Stimulated activated CD8-positive, alpha-beta memory T cell treated with anti-CD3 and anti-CD28 coated beads, Interleukin-4, amount 100 ng/mL, for 24 hours (primary cell): Measurements from ENCODE around the gene FSHR.

ENCODE experiments used
- DNase-seq: peaks from one replicate; pipeline ENCODE4 v3.0.0-alpha.2; 2020; ENCODE audit warnings: low read depth

Gene FSHR

DNA sequence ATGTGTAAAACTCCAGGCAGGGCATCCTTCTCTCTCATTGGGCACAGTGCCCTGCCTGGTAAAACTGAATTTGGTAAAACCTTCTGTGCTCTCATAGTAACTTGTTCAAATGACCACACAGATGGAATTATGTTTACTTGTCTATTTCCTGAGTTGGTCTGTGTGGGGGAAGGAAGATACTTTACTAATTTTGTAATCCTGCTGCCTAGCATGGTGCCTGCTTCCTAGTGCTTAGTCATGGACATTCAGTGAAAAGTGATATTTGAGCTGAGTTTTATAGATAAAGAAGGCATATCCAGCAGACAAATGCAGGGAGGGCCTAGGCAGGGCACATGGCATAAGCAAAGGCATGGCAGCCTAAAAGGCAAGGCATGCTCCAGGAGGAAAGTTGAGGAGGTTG lies 199.4 kb downstream of the FSHR start:
- DNase-seq: no peak

DNA sequence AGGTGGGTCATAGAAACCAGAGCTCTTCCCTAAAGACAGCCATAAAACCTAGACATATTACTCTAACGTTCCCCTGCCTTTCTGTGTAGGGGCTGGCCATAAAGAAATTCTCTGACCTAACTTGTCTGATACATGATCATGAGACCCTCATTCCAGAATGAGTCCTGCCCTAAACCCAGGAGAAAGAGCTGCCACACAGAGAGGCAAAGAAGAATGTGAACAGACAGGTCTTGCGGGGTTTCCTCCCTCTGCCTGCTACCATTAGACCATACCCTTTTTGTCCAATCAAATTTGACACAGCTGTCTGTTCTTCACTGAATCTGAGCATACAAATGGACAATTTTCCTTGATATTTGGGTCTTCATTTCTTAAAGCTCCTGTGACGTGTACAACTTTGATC lies 200.0 kb downstream of the FSHR start:
- no peak for DNase-seq

DNA sequence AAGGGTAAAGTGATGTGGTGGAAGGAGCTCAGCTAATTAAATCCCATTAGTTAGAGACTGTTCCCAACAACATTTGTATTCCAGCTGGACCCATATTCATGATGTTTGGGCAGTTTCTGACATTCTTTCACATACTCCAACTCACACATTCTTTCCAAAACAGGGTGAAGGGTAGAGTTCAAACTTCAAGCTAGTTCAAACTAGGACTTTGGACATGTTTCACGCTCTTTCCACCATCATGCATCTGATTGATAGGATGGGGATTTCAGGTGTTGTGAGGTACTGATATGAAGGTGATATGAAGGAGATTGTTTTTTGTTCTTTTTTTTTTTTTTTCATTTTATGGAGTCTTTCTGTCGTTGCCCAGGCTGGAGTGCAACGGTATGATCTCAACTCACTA lies 201.7 kb downstream of the FSHR start:
- no peak for DNase-seq

DNA sequence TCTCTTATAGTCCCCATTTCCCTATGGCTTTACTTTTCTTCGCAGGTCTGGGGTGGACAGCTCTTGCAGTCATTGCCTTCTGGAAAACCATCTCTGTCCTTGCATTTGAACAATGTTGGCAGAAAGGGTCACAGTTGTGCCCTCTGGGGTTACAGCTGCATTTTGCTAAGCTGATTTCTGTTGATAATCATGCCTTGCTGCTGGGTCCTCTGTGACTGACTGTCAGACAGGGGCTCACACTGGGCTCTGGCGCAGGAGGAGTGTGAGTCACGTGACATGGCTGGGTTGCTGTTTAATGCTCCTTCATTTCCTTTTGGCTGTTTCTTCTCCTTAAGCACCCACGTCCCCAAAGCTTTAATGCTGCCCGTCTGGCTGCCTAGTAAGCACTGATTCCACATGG lies 202.2 kb downstream of the FSHR start:
- no peak for DNase-seq

DNA sequence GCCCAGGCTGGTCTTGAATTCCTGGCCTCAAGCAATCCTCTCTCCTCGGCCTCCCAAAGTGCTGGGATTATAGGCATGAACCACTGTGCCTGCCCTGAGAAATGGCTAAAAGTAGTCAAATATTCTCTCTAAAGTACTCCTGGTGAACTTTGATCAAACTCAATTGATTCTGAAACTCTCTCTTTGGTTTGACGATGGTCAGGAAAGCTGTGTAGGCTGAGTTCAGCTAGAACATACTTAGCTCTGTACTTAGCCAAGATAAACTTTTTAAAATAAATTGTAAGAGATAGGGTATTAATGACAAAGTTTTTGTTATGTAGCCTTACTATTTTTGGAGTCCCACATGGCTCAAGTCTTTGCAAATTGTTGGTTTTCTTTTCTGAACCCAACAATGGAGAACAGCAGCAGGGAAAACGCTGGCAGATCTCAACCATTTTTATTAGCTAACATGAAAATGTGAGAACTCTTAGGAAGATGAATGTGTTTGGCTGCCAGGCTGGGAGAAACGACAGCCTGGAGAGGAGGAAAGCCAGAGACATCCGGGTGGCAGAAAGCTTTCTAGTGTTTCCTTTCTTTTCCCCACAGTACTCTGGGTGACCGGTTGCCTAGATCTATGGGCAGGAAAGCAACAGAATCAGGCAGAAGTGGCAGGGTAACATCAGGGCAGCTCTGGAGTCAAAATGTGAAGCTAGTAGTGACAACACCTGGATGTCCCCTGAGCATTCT lies 205.8 kb downstream of the FSHR start:
- no peak for DNase-seq

DNA sequence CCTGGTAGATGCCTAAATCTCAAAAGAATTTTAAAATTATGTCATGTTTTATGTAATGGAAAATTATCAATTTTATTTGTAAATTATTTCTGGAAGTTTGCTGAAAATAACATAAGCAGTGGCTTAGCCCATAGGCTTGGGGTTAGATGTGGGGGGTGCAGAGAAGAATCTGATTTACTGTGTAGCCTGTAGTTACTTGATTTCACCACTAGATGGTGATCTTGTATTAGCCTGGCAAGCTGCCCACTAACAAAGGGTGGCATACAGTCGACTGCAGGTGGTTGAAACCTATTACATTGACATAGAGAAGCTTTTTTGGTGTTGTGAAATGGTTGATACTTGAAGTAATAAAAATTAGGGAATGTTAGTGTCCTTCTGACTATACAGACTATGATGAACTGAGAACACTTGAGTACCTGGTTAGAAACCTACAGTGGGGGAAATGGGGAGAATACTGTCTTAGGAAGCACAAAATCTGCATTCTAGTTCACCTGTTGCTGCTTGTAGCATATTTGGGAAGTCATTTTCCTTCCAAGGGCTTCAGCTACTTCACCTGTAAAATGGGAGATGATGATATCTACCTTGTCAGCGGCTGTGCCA lies 207.8 kb downstream of the FSHR start:
- DNase-seq: no peak

DNA sequence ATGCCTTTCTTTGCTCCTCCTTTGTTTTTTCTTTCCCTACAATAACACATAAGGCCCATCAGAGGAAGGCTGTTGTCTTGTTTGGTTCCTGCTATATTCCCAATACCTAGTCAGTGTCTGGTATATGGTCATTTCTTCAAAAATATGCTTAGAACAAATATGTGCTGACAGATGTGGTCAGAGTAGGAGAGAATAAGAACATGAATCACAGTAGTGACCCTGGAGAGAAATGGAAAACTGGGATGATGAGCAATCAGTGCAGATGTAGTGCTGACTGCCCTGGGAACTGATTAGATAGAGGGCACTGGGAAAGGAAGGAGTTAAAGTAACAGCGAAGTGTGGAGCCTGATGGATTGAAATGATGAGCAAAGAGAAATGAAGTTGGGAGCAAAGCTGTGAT lies 209.4 kb downstream of the FSHR start:
- DNase-seq: no peak

DNA sequence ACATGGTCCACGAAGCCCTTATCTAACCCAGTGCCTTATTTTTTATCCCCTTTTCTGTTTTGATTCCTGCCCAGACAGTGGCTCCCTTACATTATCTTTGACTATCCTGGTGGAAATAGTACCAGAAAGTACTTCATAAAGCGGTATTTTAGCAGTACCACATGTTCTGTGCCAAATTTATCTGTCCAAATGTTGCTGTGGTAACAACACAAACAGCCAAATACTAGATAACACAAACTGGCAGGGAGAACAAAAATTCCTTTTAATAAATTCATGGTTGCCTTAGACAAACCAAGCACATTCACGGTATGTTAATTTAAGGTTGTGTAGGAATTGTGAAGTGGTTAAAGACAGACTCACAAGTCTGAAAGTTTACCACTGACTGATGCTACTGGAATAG lies 210.9 kb downstream of the FSHR start:
- no peak for DNase-seq

DNA sequence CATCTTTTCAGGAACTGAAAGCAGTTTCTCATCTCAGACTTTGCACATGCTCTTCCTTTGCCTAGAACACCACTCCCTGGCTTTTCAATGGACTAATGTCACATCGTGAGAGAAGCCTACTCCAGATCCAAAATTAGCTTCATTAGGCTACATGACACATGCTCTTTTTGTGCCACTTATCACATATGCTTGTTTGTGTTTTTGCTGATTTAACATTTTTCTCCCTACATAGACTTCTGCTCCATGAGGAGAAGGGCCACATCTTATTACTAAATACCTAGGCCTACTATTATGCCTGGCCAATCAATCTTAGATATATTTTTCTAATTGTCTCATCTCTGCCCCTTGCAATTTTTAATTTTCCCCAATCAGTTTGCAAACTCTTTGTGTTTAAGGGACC lies 212.4 kb downstream of the FSHR start:
- no peak for DNase-seq

DNA sequence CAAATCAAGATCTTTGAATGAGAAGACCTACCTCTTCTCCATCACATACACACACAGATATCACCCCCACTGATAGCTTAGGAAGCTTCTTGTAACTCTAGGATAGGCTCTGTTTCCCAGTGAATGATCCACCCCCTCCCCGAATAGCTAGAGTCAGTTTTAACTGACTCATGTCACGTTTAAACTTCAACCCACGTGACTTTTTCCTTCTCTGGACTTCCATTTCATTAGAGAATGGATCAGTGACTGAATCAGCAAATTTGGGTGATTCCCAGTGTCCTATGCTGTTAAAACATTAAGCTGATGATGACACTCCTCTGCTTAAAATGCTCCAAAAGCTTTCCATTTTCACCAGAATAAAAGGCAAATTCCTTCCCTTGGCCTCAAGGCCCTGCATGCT lies 212.9 kb downstream of the FSHR start:
- DNase-seq: no peak

DNA sequence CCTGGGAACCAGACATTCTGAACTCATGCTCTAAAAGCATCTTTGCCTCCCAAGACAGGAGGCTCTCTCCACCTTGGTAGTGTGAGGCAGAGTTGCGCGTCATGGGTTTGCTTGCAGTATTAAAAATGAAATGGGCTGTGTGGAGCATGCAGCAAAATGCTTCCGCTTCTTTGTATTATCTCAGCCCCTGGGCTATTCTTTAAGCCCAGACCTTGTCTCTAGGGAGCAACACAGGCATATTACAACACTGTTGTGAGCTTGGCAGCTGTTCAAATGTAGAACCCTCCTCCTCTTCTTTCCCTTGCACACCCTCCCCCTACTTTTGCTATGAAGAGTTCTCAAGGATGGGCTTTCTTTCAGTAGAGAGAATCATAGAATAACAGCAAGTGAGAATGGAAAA lies 213.7 kb downstream of the FSHR start:
- no peak for DNase-seq

DNA sequence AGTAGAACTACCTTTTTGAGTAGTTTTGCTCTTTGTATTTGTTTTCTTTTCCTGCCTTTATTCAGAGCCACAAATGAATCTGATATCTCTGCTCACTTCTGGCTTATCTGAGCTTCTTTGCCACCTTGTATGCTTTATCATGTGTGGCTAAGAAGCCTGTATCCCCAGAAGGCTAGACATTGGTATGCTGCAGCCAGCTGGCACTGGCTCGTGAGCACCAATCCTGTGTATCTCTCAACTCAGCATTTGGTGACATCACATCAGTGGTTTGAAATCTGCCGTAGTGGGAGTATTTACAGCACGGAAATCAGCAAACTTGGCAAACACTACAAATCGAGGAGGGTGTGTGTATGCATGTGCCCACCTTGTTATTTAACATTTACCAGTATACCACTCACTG lies 215.1 kb downstream of the FSHR start:
- no peak for DNase-seq

DNA sequence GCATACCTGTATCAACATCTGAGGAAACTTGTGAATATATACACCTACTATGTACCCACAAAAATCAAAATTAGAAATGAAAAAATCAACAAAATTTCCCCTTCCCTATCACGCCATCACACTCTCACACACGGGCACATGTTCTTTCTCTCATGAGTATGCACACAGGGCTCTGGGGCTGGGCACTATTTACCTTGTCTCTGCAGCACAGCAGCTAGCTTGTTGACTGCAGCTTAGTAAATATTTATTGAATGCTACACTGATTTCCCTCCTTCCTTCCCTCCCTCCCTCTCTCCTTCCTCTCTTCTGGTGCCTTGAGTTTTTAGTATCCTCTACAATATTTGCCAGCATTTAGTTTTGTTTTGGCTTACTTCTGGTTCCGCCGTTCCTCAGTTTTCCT lies 216.1 kb downstream of the FSHR start:
- no peak for DNase-seq

DNA sequence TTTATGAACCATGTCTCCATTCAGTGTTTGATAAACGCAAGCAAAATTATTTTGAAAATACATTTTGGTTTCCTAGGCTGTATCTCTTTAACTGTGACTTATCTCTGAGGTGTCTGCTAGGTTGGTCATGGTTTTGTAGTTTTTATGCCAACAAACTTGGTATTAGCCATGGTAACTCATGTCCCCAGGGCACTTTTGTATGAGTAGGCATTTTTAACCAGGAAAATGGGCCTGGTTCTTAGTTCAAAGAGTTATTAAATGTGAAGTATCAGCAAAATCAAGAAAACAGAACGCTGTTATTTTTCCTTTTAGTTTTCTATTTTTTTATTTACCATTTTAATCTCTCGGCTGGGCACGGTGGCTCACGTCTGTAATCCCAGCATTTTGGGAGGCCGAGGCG lies 219.5 kb downstream of the FSHR start:
- no peak for DNase-seq

DNA sequence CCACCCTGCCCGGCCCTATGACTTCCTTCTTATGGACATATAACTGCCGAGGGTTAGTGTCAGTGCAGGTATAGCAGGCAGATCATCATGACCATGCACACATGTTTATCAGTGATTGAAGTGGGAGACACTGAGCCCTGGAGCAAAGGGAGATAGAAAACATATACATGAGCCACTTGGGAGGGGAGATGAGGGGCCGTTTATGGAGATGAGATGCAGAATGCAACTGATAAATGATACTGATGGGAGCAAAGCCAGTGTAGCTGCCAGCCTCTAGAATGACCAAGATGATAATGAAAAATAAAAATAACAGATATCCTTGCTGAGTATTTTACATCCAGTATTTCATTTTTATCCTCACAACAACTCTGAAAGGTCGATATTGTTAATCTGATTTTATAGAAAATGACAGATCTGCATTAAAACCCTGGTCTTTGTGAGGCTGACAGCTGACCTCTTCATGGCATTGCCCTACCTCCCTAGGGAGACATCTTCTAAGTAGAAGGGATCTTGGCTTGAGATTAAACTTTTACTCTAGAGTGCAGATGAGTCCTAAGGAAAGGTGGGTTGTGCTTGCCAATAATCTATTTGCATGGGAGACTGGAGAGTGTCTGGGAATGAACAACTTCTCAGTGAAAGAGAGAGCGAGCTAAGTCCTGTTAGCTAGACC lies 220.4 kb downstream of the FSHR start:
- DNase-seq: no peak

DNA sequence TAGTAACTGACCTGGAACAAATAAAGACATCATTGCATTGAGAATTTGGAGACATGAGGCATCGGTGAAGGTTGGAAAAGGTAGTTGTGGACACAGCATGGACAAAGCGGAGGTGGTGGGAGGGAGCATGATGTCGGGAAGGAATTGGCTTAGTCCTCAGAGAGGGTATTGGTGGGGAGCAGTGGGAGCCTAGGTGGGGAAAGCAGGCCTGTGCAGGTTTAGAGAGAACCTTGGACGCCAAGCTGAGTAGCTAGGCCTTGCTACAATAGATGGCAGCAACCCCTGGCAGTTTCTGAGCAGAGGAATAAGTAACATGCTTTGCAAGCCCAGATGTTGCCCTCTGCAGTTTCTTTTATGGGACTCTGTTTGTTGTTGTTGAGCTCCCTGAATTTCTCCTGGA lies 221.6 kb downstream of the FSHR start:
- DNase-seq: no peak

DNA sequence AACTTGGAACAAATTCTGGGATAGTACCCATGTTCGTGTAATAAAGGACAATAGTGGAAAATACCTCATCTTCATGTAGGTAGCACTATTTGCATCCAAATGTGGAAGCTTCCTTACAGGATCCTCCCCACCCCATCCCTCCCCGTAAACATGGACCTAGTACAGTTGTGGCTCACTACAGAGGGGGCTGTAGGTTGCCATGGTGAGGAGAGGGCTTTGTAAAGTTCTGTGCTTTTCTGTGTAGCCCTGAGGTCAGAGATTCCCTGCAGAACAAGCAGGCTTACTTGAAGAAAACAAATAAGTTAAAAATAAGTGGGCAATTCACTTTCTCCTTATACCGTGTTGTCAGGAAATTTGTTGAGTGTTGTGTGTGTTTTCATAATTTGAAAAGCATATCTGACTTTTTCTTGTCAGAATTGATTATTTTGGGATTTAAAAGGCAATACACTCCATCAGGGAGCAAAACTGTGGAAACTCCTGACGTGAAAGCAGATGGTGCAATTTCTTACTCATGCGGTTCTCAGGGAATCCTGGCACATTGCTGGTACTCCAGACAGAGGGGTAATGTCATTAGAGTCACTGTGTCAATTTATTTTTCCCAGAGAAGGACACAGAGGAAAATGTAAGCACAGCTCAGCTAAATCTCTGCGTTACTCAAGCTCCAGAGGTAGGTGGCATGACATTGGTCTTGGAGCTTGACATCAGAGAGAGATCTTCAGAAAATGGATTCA lies 224.6 kb downstream of the FSHR start:
- no peak for DNase-seq

DNA sequence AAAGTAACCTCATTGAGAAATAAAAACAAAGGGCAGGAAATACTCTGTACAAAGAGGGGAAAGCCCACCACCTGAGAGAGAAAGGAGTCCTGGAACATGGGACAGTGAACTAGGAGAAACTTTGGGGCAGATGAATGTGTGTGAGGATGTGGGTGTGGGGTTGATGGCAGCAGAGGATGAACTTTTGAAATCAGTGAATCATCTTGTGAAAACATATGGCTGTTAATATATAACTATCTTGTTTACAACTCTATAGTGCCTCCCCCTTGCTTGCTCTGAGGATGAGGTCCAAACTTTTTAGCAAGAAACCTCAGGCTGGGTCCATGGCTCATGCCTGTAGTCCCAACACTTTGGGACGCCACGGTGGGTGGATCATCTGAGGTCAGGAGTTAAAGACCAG lies 227.0 kb downstream of the FSHR start:
- DNase-seq: no peak

DNA sequence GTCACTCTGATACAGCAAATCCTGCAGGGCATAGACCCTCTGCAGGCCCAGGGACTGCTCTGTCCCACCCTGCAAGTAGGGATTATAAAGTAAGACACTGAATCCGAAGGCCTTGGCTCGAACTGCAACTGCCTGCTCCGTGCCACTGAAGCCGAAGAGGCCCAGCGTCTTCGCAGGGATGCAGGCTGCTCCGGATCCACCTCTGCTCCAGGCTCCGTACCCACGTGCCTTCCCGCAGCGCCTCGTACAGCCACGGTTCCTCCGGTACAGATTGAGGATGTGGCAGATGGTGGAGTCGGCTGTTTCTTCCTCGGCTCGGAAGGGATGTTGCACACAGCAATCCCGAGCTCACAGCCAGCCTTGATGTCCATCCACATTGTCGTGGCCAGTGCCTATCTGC lies 238.4 kb downstream of the FSHR start:
- DNase-seq: no peak

DNA sequence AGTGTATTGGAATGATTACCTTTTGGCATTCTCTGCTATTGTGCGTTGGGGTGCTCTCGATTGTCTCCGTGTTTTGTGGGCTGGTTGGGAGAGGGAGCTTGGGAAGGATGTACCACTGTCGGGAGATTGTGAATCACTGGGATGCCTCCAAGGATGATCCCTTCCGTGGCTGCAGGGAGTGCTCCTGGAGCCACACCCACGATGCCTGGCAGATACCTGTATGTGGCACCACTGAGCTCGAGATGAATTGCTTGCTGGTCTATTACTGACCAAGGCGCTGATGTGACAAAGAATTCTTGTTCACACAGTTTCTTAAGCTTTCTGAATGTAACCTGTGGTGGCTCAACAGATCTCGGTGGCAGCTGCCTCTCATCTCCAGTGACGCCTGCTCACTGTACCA lies 239.1 kb downstream of the FSHR start:
- no peak for DNase-seq

DNA sequence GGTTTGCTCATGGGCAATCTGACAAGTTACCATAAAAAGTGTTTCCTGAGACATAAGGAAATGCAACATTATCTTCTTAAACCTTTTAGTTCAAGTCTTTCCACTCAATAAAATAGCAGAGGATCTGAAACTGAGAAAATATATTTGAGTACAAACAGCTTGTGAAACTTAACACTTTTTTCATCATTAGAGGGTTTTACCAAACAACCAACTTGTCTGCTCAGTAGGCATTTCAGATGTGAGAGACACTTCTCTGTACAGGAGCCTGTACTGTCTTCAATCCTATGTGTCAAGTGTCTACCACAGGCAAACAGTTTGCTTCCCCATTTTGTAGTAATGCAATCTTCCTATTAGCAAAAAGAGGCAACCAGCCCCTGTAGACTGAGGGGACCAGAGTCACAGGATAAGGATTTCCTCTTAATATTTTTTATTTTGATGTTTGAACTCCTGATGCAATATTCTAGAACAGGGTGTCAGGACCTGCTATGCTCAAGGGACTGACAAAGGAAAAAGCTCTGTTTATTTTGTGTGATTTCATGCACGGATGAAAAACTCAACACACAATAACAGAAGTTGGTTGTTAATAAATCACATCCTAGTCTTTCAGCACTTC lies 239.7 kb downstream of the FSHR start:
- DNase-seq: no peak
